ENCODE measurements around the gene ANKRD37.

The ANKRD37 gene

DNA sequence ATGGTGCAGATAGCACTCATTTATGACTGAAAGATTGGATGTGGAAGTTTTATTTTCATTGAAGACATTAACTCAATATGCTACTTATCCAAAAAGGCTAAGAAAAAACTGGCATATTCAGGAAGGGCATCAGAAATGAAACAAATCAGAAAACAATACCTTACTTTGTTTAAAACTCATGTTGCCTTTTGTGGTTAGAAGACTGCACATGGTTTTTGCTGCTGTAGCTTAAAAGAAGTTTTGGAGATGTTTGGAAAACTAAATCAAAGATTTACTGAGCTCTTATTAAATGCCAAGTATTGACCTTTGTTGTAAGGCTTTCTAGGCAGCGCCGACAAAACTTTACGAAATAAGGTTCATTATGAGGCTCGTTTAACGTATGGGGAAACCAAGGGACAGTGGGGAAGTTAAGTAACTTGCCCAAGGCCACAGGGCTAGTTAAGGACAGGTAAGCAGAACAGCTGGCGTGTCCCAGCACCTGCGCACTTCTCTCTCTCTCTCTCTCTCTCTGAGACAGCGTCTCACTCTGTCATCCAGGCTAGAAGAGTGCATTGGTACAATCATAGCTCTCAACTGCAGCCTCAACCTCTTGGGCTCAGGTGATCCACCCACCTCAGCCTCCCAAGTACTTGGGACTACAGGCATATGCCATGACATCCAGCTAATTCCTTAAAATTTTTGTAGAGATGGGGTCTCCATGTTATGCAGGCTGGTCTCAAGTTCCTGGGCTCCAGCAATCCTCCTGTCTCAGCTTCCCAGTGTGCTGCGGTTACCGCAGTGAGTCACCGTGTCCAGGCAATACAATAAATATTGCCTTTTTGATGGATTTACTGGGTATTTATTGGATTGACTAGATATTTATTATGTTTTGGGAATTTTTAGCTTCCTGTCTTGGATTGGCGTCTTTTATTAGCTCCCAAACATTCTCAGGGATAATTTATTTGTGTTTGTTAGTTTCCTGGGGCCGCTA lies 17.0 kb upstream of the ANKRD37 start:
- in situ Hi-C loops (cut with MboI; ENCODE audit: low sequenced_read_pairs) = no loop called here

DNA sequence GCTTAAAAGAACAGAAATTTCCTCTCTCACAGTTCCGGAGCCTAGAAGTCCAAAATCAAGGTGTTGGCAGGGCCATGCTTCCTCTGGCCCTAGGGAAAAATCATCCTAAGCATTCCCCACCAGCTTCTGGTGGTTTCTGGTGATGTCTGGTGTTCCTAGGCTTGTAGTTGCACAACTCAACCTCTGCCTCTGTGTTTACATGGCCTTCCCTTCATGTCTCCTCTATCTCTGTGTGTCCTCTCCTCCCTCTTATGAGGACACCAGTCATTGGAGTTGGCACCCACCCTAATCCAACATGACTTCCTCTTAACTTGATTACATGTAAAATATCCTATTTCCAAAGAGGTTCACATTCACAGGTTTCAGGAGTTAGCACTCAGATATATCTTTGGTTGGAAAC lies 16.3 kb upstream of the ANKRD37 start:
- in situ Hi-C loops (cut with MboI; ENCODE audit: low sequenced_read_pairs) = no loop called here

DNA sequence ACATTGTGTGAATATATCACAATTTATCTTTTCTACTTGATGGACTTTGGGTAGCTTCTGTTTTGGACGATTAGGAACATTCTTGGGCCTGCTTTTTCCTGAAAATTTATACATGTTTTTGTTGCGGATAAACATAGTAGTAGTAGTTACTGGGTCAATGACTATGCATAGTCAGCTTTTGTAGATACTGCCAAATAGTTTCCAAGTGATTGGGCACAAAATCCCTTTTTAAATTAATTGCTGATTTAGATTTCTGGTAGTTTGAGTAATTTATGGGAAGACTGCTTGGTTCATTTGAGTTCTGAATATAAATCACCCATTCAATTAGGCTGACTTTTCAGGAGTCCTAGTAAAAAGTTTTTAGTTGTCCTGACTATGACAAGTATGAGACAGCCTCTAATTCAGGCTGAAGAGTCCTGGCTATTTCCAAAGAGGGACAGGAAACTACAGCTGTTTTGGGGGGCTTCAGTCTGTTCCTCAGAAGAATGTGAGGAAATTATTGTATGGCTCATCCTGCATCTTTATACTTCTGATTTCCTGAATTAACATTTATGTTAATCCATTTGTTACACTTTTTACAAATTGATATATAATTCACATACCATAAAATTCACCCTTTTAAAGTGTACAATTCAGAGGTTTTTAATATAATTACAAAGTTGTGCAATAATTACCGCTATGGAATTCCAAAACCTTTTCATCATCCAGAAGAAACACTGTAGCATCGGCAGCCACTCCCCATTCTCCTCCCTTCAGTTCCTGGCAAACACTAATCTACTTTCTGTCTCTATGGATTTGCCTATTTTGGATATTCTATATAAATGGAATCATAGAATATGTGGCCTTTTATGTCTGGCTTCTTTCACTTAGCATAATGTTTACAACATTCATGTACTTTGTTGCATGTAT lies 15.1 kb upstream of the ANKRD37 start:
- in situ Hi-C loops (cut with MboI; ENCODE audit: low sequenced_read_pairs) = no loop called here

DNA sequence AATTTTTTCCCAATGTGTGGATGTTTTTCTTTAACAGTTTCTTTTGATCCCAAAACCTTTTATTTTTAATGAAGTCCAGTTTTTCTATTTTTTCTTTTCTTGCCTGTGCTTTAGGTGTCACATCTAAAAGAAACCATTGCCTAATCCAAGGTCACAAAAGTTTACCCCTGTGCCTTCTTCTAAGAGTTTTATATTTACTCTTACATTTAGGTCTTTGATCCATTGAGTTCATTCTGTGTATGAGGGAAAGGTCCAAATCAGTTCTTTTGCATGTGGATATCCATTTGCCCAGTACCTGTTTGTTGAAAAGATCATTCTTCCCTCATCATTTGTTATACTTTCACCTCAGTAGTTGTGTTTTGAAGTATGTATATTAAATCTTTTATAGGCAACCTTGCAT lies 13.9 kb upstream of the ANKRD37 start:
- in situ Hi-C loops (cut with MboI; ENCODE audit: low sequenced_read_pairs) = no loop called here

DNA sequence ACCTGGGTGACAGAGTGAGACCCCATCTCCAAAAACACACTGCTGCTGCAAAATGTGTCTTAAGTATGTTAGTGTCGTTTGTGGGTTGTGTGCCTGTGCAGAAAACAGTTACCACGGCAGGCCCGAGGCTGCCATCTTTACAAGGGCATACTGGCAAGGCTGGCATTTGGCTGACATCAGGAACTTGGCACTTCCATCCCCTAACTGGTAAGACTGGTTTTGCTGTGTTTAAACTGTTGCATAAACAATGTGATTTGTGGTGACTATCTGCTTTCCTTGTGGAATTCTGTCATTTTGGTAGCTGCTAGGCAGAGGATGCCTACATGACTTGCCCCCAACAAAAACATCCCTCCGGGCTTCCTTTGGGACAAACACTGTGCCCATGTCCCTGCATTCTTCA lies 13.2 kb upstream of the ANKRD37 start:
- in situ Hi-C loops (cut with MboI; ENCODE audit: low sequenced_read_pairs) = no loop called here

DNA sequence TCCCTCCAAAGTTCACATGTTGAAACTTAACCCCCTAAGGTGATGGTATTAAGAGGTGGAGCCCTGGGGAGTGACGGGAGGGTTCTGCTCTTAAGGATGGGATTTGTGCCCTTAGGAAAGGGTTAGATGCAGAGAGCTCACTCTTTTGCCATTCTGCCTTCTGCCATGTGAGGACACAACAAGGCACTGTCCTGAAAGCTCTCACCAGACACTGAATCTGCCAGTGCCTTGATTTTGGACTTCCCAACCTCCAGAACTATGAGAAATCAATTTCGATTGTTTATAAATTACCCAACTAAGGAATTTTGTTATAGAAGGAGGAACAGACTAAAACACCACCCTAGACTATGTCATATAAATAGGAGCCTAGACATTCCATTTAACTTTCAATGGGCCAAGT lies 12.6 kb upstream of the ANKRD37 start:
- in situ Hi-C loops (cut with MboI; ENCODE audit: low sequenced_read_pairs) = no loop called here

DNA sequence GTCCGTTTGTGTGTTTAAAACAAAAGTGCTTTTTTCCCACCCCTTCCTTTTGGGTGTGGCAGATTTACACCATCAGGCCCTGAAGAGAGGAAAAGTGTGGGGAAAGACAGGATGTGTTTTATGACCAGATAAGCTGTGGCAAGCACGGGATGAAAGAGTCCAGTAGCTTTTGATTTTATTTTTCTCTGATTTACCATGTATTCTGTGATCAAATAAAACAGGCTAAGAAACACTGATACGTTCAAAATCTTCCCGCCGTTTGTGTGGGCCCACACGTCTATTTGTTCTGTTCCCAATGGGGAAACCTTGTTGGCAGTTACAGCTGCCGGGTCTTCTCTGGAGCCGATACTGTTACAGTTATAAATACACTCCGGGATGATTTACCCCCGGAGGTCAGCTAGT lies 11.7 kb upstream of the ANKRD37 start:
- in situ Hi-C loops (cut with MboI; ENCODE audit: low sequenced_read_pairs) = no loop called here

DNA sequence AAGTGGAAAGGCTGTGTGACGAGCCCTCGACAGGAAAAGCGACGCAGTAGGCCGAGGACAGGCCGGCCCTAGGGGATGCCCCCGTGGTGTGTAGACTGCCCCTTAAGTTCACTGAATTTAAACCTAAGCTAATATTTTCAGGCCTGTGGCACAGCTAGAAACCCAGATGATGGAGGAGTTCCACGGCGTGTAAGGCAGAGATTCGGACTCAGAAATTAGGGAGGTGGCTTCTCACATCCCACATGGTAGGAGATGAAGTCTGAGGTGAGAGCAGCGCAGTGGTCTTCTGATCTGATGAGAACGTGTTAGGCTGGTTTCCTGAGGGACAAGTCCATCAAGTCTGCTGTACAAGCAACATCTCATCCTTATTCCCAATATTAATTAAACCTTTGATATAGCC lies 8.7 kb upstream of the ANKRD37 start:
- in situ Hi-C loops (cut with MboI; ENCODE audit: low sequenced_read_pairs) = no loop called here

DNA sequence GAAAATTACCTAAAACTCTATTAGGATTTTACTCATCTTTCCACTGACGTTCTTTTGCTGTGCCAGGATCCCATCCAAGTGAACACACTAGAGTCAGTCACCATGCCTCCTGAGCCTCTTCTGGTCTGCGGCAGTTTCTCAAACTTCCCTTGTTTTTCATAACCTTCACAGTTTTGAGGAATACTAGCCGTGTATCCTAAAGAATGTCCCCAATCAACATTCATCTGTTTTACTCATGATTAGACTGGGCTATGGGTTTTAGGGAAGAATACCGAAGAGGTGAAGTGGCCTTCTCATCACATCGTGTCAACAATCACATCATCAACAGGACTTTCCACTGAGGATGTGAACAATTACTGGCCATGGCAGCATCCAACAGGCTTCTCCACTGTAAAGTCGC lies 5.7 kb upstream of the ANKRD37 start:
- in situ Hi-C loops (cut with MboI; ENCODE audit: low sequenced_read_pairs) = no loop called here

DNA sequence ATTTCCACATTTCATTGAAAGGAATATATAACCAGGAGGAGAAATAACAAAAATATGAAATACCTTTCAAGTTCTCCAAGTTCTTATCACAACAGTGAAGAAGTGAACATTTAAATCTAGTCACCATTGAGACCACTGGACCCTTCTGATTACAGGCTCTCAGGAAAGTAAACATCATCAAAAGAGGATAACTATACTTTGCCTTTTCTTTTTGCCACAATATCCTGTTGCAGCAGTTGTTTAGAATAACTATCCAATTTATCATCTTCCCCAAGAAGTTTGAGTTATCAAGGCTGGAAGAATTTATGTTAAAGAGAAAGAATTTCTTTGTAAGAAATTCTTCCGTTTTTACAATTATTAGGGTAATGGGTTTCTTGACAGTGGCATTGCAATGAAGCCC lies 4.5 kb upstream of the ANKRD37 start:
- in situ Hi-C loops (cut with MboI; ENCODE audit: low sequenced_read_pairs) = no loop called here

DNA sequence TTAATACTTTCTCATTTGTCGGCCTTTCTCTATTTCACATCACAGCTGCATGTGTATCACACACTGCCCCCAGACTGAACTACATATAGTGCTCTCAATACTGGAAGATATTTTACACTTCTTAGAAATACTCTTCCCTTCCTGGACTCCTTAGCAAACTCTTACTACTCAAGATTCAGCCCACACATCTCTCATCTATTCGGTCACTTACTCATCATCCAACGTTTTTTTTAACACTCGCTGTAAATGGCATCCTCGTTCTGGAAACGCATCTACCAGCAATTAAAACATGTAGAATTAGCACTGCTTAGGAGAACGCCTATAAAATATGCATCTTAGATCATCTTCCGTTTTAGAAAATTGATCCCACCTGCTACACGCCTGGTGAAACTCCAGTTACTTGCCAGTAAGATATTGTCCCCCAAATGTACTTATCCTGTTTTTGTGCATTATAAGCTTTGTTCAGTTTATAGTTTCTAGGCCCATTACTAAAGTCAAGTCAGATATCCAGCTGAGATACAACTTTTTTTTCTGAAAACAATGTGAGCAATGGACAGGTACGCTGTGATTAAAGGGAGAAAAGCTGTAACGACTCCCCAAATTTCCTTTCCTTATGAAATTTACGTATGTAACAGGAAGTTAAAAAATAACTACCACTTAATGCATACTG lies 1.9 kb upstream of the ANKRD37 start:
- in situ Hi-C loops (cut with MboI; ENCODE audit: low sequenced_read_pairs) = no loop called here

DNA sequence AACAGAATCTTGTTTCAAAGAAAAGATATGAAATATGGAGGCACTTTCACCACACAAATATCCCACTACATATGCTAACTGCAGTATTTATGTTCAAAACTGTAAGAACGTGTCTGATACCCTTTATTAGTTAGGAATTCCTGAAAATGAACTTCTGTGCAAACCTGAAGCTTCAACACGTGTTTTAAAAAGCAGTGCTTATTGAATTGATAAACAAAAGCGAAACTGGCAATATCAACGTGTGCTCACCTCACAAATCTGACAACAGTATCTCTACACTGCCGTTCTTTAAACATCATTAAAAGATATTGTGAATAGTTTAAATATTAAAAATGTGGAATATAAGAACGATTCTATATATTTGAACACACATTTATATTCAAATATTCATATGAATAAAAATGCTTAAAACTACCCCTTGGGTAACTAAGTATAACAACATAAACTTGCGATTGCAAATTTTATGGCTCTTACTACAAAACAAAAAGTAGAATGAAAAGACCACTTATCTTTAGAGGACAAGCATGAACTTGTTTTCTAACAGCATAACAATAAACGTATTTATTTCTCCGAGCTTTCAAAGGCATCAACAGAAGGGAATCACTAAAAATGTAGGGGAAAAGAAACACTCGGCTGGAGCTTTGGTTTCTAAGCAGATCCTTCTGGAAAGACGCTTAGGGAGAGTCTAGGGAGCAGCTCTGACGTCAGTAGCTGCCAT lies 1.2 kb upstream of the ANKRD37 start, which contains the start of gene LRP2BP:
Gene LRP2BP, minus strand, starts transcription at position 687 of the 718 bp plus-strand sequence. CDS start 17,738 bp downstream, outside the sequence.
- in situ Hi-C loops (cut with MboI; ENCODE audit: low sequenced_read_pairs) = no loop called here

DNA sequence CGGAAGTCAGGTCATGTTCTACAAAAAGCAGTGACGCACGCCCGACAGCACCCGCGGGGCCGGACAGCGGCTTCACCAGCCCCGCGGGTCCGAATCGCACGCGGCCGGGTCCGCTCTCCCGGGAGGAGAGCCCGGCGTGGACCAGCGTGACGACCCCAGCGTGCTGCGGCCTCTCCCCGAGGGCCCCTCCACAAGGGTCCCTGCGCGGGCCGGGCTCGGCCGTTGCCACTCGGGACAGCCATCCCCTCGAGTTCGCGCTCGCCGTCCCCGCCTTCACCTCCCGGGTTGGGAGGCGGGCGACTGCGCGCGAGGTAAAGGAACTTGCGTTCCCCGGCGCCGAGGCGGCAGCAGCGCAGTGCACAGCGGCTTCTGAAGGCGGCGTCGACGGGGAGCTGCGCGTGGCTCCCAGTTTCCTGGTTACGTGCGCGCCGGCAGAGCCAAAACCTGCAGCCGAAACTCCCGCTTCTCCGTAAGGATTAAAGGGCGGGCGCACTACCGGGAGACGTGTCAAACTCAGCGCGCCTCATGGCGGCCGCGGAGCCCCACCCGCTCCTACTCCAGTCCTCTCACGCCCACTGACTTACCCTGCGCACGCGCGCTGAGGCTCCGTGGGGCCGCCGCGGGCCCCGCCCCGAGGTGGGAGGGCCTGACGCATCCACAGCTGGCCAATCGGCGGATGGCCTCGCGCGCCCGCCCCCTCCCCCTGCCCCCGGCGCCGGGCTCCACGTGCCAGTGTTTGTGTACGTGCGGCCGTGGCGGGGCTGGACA lies 501 bp upstream of the ANKRD37 start:
- in situ Hi-C loops (cut with MboI; ENCODE audit: low sequenced_read_pairs) = no loop called here

DNA sequence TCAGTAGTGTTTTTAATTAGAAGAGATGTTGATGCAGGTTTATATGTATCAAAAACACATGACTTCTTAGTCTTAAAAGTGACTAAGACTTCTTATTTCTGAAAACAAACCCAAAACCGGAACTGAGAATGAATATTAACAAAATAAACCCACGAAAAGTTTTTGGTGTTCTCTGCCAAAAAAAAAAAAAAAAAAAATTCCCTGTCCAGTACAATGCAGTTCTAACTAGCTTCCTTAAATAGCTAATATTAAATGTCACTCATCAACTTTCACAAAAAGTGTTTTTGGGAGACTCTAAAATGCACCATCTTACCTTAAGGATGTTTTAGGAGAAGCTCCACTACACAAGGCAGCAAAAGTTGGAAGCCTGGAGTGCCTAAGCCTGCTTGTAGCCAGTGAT lies 2.0 kb downstream of the ANKRD37 start:
- in situ Hi-C loops (cut with MboI; ENCODE audit: low sequenced_read_pairs) = no loop called here

DNA sequence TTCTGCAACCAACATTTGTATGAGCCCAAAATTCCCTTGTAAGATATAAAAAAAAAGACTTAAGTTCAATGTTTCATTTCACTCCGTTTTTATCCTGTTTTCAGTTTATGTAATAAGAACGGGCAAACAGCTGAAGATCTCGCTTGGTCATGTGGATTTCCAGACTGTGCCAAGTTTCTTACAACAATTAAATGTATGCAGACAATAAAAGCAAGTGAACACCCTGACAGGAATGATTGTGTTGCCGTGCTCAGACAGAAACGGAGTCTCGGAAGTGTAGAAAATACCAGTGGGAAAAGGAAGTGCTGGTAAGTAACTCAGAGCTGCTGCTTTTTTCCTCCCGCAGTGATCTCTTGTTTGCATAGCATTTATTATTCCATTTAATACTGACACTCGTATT lies 2.8 kb downstream of the ANKRD37 start:
- in situ Hi-C loops (cut with MboI; ENCODE audit: low sequenced_read_pairs) = no loop called here

DNA sequence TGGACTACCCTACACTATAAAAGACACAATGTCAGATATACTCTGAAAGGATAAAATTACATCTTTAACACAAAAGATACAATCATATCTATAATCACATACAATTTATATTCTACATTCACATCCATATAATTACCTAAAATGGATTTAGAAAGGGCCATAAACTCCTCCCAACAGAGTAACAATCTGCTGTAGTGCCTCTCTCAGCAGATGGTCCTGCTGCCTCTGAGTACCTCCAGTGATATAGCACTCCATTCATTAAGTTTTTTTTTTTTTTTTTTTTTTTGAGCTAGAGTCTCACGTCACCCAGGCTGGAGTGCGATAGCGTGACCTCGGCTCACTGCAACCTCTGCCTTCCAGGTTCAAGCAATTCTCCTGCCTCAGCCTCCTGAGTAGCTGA lies 7.4 kb downstream of the ANKRD37 start:
- in situ Hi-C loops (cut with MboI; ENCODE audit: low sequenced_read_pairs) = no loop called here

DNA sequence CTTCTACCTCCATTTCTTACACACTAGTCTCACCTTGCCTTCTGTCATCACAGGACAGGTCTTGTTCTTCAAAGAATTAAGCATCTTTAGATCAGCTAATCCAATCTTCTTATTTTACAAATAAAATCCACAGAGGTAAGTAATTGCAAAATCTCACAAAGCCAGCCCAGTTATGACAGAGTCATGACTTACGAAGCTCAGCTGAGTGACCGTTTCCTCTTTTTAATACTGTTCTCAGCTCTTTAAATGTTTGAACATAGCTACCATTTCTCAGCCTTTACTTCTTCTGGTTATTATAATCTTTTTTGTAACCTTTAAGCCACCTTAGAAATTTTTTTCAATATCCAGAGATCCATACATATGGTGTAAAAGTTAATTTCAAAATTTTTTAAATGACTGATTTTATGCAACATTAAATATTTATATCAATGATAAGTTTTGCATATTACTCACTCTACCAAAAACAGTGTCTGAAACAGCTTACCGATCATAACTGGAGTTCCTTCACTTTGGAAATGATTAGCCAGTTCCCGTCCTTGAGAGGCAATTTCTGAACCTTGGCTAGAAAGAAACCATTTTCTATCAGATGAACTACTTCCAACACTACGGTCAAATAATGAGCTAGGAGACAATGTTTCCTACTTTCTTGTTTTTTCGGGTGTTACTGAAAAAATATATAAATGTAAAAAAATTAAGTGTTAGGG lies 8.8 kb downstream of the ANKRD37 start:
- in situ Hi-C loops (cut with MboI; ENCODE audit: low sequenced_read_pairs) = no loop called here

DNA sequence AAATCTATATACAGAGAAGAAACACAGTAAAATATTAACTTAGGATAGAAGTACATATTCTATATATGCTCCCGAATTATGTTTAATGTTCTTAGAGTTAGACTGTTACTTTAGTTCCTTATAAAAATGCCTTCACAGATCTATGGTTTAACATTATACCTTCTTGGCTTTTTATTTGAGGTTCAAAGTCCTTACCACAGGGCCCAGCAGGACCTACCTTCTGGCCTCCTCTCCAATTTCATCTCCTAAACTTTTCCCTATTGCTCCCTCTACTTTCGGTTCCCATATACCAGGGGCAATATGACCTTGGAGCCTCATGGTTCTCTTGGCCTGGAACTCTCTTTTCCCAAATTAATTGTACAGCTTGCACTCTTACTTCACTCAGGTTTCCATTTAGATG lies 11.8 kb downstream of the ANKRD37 start:
- in situ Hi-C loops (cut with MboI; ENCODE audit: low sequenced_read_pairs) = no loop called here

DNA sequence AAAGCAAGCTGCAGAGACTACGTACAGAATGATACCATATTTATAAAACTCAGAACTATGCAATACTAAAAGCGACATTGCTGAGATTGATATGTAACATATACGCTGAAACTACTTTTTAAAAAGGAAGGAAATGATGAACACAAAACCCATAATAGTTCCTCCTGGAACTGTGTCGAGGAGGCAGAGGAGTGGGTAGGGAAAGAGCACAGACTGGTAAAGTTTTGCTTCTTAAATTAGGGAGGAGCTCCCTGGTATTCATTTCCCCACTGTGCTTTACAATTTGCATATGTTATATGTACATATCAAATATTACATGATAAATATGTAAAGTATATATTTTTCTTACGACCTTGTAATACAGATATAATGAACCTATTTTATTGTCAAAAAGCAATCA lies 15.2 kb downstream of the ANKRD37 start:
- in situ Hi-C loops (cut with MboI; ENCODE audit: low sequenced_read_pairs) = no loop called here
